Measurements from ENCODE around the gene DDO.

The DDO gene

GRCh38 chr6:110378552-110378951 is 36.8 kb downstream of the DDO start:
- Histone ChIP-seq H3K27me3 (ENCODE audit: control insufficient read depth in 1 of 2, insufficient read depth in 2 of 2, low read length in 2 of 2) (no peaks in the 10 kb centered on the region), H3K4me1 (ENCODE audit: control insufficient read depth in 1 of 2, insufficient read depth in 2 of 2, low read length in 2 of 2) (no peaks in the 10 kb centered on the region), H3K36me3 (ENCODE audit: control insufficient read depth in 1 of 2, insufficient read depth in 2 of 2, low read length in 2 of 2) (no peaks in the 10 kb centered on the region), H3K27ac (ENCODE audit: low read depth, low read length) (no peak overlapping the region), H3K9me3 (ENCODE audit: control insufficient read depth in 1 of 2, low read length in 2 of 2) (no peaks in the 10 kb centered on the region), H3K9ac (ENCODE audit: low read depth in 1 of 2, low read length in 2 of 2) (no peak overlapping the region), H3K4me3 (ENCODE audit: low read depth in 1 of 2, low read length in 2 of 2) (no peak overlapping the region)

DNA sequence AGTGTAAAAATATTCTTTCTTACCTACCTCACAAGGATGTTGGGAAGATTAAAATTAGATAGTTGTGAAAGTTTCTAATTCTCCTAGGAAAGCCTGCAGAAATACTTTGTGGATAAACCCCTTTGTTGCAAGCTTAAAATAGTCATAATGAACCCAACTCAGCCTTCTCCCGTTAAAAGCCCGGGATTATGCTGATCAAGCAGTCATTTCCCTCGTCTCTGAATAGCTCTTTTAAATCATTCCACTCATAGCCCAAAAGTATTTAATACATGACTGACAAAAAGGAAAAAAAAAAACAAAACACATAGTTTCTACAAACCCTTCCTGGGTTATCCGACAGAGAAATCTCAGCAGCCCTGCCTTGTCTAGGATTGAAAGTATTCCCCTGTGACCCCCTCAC is 46.3 kb downstream of the DDO start:
- H3K27ac ChIP-seq (ENCODE audit: low read depth, low read length) = no peak overlapping the region
- H3K9me3 ChIP-seq (ENCODE audit: control insufficient read depth in 1 of 2, low read length in 2 of 2) = no peaks in the 10 kb centered on the region
- H3K4me1 ChIP-seq (ENCODE audit: control insufficient read depth in 1 of 2, insufficient read depth in 2 of 2, low read length in 2 of 2) = no peaks in the 10 kb centered on the region
- H3K4me3 ChIP-seq (ENCODE audit: low read depth in 1 of 2, low read length in 2 of 2) = no peak overlapping the region
- no peaks in the 10 kb centered on the region for H3K27me3 ChIP-seq (ENCODE audit: control insufficient read depth in 1 of 2, insufficient read depth in 2 of 2, low read length in 2 of 2)
- no peak overlapping the region for H3K9ac ChIP-seq (ENCODE audit: low read depth in 1 of 2, low read length in 2 of 2)
- no peaks in the 10 kb centered on the region for H3K36me3 ChIP-seq (ENCODE audit: control insufficient read depth in 1 of 2, insufficient read depth in 2 of 2, low read length in 2 of 2)

DNA sequence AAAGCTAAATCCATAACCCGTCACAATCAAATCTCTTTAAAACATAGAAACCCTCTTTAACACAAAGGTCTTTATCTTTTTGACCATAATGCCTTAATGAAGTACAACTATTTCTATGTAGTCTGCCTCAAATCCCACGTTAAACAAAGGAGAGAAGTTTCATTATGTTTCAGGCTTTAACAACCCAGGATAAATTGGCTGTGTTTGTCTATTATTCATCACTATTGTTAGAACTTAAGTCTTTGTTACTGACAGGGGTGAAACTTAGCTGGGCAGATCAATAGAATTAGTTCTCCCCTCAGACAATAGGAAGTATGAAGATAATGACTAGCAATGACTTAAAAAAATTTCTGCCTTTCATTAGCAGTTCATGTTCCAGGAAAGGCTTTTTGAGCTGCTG is 47.1 kb downstream of the DDO start:
- Histone ChIP-seq H3K4me3 (ENCODE audit: low read depth in 1 of 2, low read length in 2 of 2) (no peak overlapping the region), H3K9ac (ENCODE audit: low read depth in 1 of 2, low read length in 2 of 2) (no peak overlapping the region), H3K36me3 (ENCODE audit: control insufficient read depth in 1 of 2, insufficient read depth in 2 of 2, low read length in 2 of 2) (no peaks in the 10 kb centered on the region), H3K9me3 (ENCODE audit: control insufficient read depth in 1 of 2, low read length in 2 of 2) (no peaks in the 10 kb centered on the region), H3K27ac (ENCODE audit: low read depth, low read length) (no peak overlapping the region), H3K4me1 (ENCODE audit: control insufficient read depth in 1 of 2, insufficient read depth in 2 of 2, low read length in 2 of 2) (no peaks in the 10 kb centered on the region), H3K27me3 (ENCODE audit: control insufficient read depth in 1 of 2, insufficient read depth in 2 of 2, low read length in 2 of 2) (no peaks in the 10 kb centered on the region)

DNA sequence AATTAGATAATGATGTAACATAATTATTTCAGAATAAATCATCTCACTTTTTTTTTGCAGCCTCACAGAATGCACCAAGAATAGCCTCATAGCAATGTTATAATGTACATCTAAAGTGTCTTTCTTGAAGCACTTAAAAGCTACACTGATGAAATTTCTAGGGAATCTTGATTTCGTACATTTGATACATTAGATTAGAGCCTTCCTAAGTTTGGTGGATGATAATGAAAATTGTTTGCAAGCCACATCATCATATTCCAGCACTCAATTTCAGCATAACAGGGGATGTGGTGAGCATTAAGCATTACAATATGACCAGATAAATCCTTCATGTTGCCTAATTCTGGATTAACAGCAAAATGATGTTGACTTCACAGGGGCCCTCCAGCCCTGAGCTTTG is 47.5 kb downstream of the DDO start:
- H3K4me3 ChIP-seq (ENCODE audit: low read depth in 1 of 2, low read length in 2 of 2) = no peak overlapping the region
- H3K27ac ChIP-seq (ENCODE audit: low read depth, low read length) = no peak overlapping the region
- no peaks in the 10 kb centered on the region for H3K27me3 ChIP-seq (ENCODE audit: control insufficient read depth in 1 of 2, insufficient read depth in 2 of 2, low read length in 2 of 2)
- H3K9me3 ChIP-seq (ENCODE audit: control insufficient read depth in 1 of 2, low read length in 2 of 2) = no peaks in the 10 kb centered on the region
- H3K36me3 ChIP-seq (ENCODE audit: control insufficient read depth in 1 of 2, insufficient read depth in 2 of 2, low read length in 2 of 2) = no peaks in the 10 kb centered on the region
- H3K9ac ChIP-seq (ENCODE audit: low read depth in 1 of 2, low read length in 2 of 2) = no peak overlapping the region
- H3K4me1 ChIP-seq (ENCODE audit: control insufficient read depth in 1 of 2, insufficient read depth in 2 of 2, low read length in 2 of 2) = no peaks in the 10 kb centered on the region

- no peak overlapping the region for H3K9ac ChIP-seq (ENCODE audit: low read depth in 1 of 2, low read length in 2 of 2)
- no peaks in the 10 kb centered on the region for H3K9me3 ChIP-seq (ENCODE audit: control insufficient read depth in 1 of 2, low read length in 2 of 2)
- no peaks in the 10 kb centered on the region for H3K4me1 ChIP-seq (ENCODE audit: control insufficient read depth in 1 of 2, insufficient read depth in 2 of 2, low read length in 2 of 2)
- no peak overlapping the region for H3K4me3 ChIP-seq (ENCODE audit: low read depth in 1 of 2, low read length in 2 of 2)
- H3K36me3 ChIP-seq (ENCODE audit: control insufficient read depth in 1 of 2, insufficient read depth in 2 of 2, low read length in 2 of 2) = no peaks in the 10 kb centered on the region
- H3K27me3 ChIP-seq (ENCODE audit: control insufficient read depth in 1 of 2, insufficient read depth in 2 of 2, low read length in 2 of 2) = no peaks in the 10 kb centered on the region
- no peak overlapping the region for H3K27ac ChIP-seq (ENCODE audit: low read depth, low read length)
These were observed 48.4 kb downstream of the DDO start for GRCh38 chr6:110366975-110367374.

- Histone ChIP-seq H3K4me1 (ENCODE audit: control insufficient read depth in 1 of 2, insufficient read depth in 2 of 2, low read length in 2 of 2) (no peaks in the 10 kb centered on the region), H3K27me3 (ENCODE audit: control insufficient read depth in 1 of 2, insufficient read depth in 2 of 2, low read length in 2 of 2) (no peaks in the 10 kb centered on the region), H3K36me3 (ENCODE audit: control insufficient read depth in 1 of 2, insufficient read depth in 2 of 2, low read length in 2 of 2) (no peaks in the 10 kb centered on the region), H3K4me3 (ENCODE audit: low read depth in 1 of 2, low read length in 2 of 2) (no peak overlapping the region), H3K9me3 (ENCODE audit: control insufficient read depth in 1 of 2, low read length in 2 of 2) (no peaks in the 10 kb centered on the region), H3K9ac (ENCODE audit: low read depth in 1 of 2, low read length in 2 of 2) (no peak overlapping the region), H3K27ac (ENCODE audit: low read depth, low read length) (no peak overlapping the region)
These were observed 49.1 kb downstream of the DDO start for GRCh38 chr6:110366256-110366655.

DNA sequence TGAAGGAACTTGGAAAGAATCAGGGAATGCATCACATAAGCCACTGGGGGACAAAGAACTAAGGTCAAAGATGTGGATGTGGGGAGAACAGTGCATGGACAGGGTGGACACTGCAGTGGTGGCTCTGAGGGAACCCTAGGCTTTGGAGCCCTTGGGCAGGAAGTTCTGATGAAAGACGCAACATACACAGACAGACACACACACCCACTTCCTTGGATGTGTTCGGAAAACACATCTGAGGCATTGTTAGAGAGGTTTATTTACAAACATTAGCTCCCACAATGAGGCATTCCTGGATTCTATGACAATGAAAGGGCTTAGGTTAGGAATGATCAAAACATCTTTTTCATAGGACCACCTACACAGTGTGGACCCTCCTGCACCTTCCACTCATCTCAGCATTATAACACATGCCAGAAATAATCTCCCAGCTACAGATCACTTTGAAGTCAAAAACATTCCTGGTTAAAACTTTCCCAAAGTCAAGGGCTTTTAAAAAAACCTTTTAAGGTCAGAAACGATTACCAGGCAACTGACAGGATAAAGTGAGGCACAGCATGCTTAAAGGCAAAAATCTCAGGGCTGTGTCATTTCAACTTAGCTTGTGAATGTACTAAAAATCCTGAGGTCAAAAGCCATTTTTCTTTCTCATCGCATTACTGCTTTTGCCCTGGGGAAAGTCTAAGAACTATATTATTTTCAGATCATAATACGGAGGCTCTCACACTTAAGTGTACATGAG is 50.8 kb downstream of the DDO start:
- Histone ChIP-seq H3K9me3 (ENCODE audit: control insufficient read depth in 1 of 2, low read length in 2 of 2) (no peaks in the 10 kb centered on the region), H3K4me1 (ENCODE audit: control insufficient read depth in 1 of 2, insufficient read depth in 2 of 2, low read length in 2 of 2) (peaks cover 4 to 9% of the 10 kb centered on the region in 2 donors), H3K27ac (ENCODE audit: low read depth, low read length) (no peak overlapping the region), H3K27me3 (ENCODE audit: control insufficient read depth in 1 of 2, insufficient read depth in 2 of 2, low read length in 2 of 2) (no peaks in the 10 kb centered on the region), H3K36me3 (ENCODE audit: control insufficient read depth in 1 of 2, insufficient read depth in 2 of 2, low read length in 2 of 2) (no peaks in the 10 kb centered on the region), H3K9ac (ENCODE audit: low read depth in 1 of 2, low read length in 2 of 2) (no peak overlapping the region), H3K4me3 (ENCODE audit: low read depth in 1 of 2, low read length in 2 of 2) (no peak overlapping the region)

DNA sequence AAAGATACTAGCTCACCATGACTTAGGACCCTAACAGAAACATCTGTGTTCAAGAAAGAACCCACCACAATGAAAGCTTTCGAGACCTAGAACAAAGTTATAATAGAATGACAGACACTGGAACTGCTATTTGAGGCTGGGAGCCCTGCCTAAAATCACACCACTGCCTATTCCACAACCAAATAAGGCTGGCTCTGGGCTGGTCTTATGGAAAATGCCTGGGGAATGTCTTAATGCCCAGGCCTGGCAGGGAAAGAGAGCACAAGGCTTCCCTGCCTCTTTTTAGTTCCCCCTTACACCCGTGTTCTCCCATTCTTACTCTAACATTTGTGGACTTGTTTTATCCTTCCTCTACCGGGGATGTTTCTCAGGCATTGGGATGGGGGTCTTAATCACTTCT is 51.6 kb downstream of the DDO start:
- Histone ChIP-seq H3K9ac (ENCODE audit: low read depth in 1 of 2, low read length in 2 of 2) (no peak overlapping the region), H3K4me3 (ENCODE audit: low read depth in 1 of 2, low read length in 2 of 2) (no peak overlapping the region)

GRCh38 chr6:110360676-110361075 is 54.7 kb downstream of the DDO start:
- peaks cover 9% of the 10 kb centered on the region in 2 donors for H3K4me1 ChIP-seq (ENCODE audit: control insufficient read depth in 1 of 2, insufficient read depth in 2 of 2, low read length in 2 of 2)
- no peaks in the 10 kb centered on the region for H3K36me3 ChIP-seq (ENCODE audit: control insufficient read depth in 1 of 2, insufficient read depth in 2 of 2, low read length in 2 of 2)
- H3K9ac ChIP-seq (ENCODE audit: low read depth in 1 of 2, low read length in 2 of 2) = no peak overlapping the region
- no peak overlapping the region for H3K27ac ChIP-seq (ENCODE audit: low read depth, low read length)
- H3K27me3 ChIP-seq (ENCODE audit: control insufficient read depth in 1 of 2, insufficient read depth in 2 of 2, low read length in 2 of 2) = peaks cover 3 to 17% of the 10 kb centered on the region in 2 donors
- H3K9me3 ChIP-seq (ENCODE audit: control insufficient read depth in 1 of 2, low read length in 2 of 2) = no peaks in the 10 kb centered on the region
- H3K4me3 ChIP-seq (ENCODE audit: low read depth in 1 of 2, low read length in 2 of 2) = no peak overlapping the region

More for the DNA sequence above, 51.6 kb downstream of the DDO start:
- H3K27me3 ChIP-seq (ENCODE audit: control insufficient read depth in 1 of 2, insufficient read depth in 2 of 2, low read length in 2 of 2) = peaks cover 0 to 1% of the 10 kb centered on the region in 2 donors
- no peaks in the 10 kb centered on the region for H3K9me3 ChIP-seq (ENCODE audit: control insufficient read depth in 1 of 2, low read length in 2 of 2)
- no peak overlapping the region for H3K27ac ChIP-seq (ENCODE audit: low read depth, low read length)
- no peaks in the 10 kb centered on the region for H3K36me3 ChIP-seq (ENCODE audit: control insufficient read depth in 1 of 2, insufficient read depth in 2 of 2, low read length in 2 of 2)
- H3K4me1 ChIP-seq (ENCODE audit: control insufficient read depth in 1 of 2, insufficient read depth in 2 of 2, low read length in 2 of 2) = peaks cover 4 to 9% of the 10 kb centered on the region in 2 donors

DNA sequence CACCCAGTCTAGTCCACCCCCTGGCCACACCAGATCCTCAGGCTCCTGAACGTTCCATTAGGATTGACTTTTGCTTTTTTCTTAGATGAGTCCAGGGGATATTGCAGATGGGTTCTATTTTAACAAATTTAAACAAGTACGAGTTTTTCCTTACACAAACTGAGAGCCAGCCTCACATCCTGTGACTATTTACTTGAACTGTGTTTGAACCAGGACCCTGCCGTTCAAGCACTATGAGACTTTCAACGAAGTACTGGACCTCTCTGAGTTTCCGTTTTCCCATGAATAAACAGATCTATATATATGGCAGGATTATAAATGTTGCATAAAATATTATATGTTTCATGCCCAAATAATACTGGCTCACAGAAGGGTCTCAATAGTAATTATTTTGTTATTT is 55.8 kb downstream of the DDO start:
- H3K36me3 ChIP-seq (ENCODE audit: control insufficient read depth in 1 of 2, insufficient read depth in 2 of 2, low read length in 2 of 2) = no peaks in the 10 kb centered on the region
- peaks cover 9% of the 10 kb centered on the region in 2 donors for H3K4me1 ChIP-seq (ENCODE audit: control insufficient read depth in 1 of 2, insufficient read depth in 2 of 2, low read length in 2 of 2)
- no peak overlapping the region for H3K4me3 ChIP-seq (ENCODE audit: low read depth in 1 of 2, low read length in 2 of 2)
- peaks cover 3 to 17% of the 10 kb centered on the region in 2 donors for H3K27me3 ChIP-seq (ENCODE audit: control insufficient read depth in 1 of 2, insufficient read depth in 2 of 2, low read length in 2 of 2)
- no peaks in the 10 kb centered on the region for H3K9me3 ChIP-seq (ENCODE audit: control insufficient read depth in 1 of 2, low read length in 2 of 2)
- no peak overlapping the region for H3K27ac ChIP-seq (ENCODE audit: low read depth, low read length)
- H3K9ac ChIP-seq (ENCODE audit: low read depth in 1 of 2, low read length in 2 of 2) = no peak overlapping the region
